HL-60 (cell line): Measurements from ENCODE around the gene TRIM7.

ENCODE experiments used
- POLR2AphosphoS5 ChIP-seq: IDR thresholded peaks from 2 replicates; pipeline ENCODE4 v1.6.1; 2012; ENCODE audit warnings: low read depth
- SPI1 ChIP-seq: IDR thresholded peaks from 2 replicates; pipeline ENCODE4 v1.6.1; 2012; ENCODE audit warnings: low read depth, mild to moderate bottlenecking, borderline replicate concordance
- TF ChIP-seq, protein P1 (sequence below): IDR thresholded peaks from 2 replicates; pipeline ENCODE4 v1.6.1; 2012; ENCODE audit warnings: low read depth; ENCODE audit not compliant: insufficient replicate concordance
- TF ChIP-seq, protein P2 (sequence below): IDR thresholded peaks from one replicate; pipeline ENCODE4 v1.5.1; 2011; ENCODE audit warnings: low read length, control low read depth, inconsistent platforms; ENCODE audit not compliant: insufficient read depth

DNA sequence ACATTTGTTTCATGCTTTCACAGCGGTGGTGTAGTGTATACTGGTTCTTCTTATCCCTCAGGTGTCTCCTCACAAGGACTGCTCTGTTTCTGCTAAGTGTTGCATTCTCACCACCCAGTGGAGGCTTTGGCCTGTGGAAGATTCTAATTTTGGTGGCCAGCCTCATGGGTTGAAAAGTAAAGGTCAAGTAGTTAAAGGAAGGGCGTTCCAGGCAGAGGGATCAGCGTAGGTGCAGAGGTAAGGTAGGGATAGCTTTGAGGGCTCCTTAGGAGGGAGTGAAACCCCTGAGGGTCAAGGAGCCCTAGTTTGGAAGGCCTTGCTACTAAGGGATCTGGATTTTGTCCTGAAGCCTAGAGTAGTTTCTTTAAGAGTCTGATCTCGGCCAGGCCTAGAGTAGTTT, 43.3 kb upstream of the TRIM7 start:
- TF ChIP-seq SPI1 (no peak), POLR2AphosphoS5 (no peak)
- TF ChIP-seq, protein P1, sequence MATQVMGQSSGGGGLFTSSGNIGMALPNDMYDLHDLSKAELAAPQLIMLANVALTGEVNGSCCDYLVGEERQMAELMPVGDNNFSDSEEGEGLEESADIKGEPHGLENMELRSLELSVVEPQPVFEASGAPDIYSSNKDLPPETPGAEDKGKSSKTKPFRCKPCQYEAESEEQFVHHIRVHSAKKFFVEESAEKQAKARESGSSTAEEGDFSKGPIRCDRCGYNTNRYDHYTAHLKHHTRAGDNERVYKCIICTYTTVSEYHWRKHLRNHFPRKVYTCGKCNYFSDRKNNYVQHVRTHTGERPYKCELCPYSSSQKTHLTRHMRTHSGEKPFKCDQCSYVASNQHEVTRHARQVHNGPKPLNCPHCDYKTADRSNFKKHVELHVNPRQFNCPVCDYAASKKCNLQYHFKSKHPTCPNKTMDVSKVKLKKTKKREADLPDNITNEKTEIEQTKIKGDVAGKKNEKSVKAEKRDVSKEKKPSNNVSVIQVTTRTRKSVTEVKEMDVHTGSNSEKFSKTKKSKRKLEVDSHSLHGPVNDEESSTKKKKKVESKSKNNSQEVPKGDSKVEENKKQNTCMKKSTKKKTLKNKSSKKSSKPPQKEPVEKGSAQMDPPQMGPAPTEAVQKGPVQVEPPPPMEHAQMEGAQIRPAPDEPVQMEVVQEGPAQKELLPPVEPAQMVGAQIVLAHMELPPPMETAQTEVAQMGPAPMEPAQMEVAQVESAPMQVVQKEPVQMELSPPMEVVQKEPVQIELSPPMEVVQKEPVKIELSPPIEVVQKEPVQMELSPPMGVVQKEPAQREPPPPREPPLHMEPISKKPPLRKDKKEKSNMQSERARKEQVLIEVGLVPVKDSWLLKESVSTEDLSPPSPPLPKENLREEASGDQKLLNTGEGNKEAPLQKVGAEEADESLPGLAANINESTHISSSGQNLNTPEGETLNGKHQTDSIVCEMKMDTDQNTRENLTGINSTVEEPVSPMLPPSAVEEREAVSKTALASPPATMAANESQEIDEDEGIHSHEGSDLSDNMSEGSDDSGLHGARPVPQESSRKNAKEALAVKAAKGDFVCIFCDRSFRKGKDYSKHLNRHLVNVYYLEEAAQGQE = no peak
- TF ChIP-seq, protein P2, sequence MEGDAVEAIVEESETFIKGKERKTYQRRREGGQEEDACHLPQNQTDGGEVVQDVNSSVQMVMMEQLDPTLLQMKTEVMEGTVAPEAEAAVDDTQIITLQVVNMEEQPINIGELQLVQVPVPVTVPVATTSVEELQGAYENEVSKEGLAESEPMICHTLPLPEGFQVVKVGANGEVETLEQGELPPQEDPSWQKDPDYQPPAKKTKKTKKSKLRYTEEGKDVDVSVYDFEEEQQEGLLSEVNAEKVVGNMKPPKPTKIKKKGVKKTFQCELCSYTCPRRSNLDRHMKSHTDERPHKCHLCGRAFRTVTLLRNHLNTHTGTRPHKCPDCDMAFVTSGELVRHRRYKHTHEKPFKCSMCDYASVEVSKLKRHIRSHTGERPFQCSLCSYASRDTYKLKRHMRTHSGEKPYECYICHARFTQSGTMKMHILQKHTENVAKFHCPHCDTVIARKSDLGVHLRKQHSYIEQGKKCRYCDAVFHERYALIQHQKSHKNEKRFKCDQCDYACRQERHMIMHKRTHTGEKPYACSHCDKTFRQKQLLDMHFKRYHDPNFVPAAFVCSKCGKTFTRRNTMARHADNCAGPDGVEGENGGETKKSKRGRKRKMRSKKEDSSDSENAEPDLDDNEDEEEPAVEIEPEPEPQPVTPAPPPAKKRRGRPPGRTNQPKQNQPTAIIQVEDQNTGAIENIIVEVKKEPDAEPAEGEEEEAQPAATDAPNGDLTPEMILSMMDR = no peak
